CD4-positive, alpha-beta T cell (primary cell): ENCODE data around the gene OSBPL7. TPM values are rescaled to one million over a fixed set of nuclear protein-coding genes. Genes with fewer than 3 reads are reported as not detected.

Experiments
- ATAC-seq: fragments of 200-7000 bp; cut with Tn5 transposase; one replicate; pipeline ENCODE4 v1.10.0; 2022; ENCODE audit warnings: mild to moderate bottlenecking; ENCODE audit not compliant: poor library complexity
- CTCF ChIA-PET: fragments of 350-600 bp; sonication (Branson Sonifier 250); formaldehyde crosslinking; loops from one replicate; lab custom pipeline; 2021; ENCODE audit warnings: antibody characterized with exemption, inconsistent platforms; lab: Charles Lee
- POLR2A ChIA-PET: fragments of 350-600 bp; sonication (Branson Sonifier 250); formaldehyde crosslinking; loops from one replicate; lab custom pipeline; 2021; ENCODE audit warnings: antibody characterized with exemption, inconsistent platforms; lab: Charles Lee
- DNase-seq, 14 experiments: peaks; one replicate each; pipeline ENCODE4 v3.0.0-alpha.2; 2013 to 2020; ENCODE audit warnings: mixed read lengths in 2 of 14
- H3K27ac ChIP-seq, 2 donors: one replicate each; pipeline versions ENCODE4 v1.5.1 to v1.7.0; 2013; ENCODE audit warnings: low read length in 2 of 2, low read depth in 1 of 2, mild to moderate bottlenecking in 1 of 2
- H3K27me3 ChIP-seq, 2 experiments: 1 replicate in 1 of 2; 2 replicates in 1 of 2; pipeline versions ENCODE4 v1.6.1 to v1.7.0; 2013; ENCODE audit warnings: low read length in 2 of 2, control low read depth in 1 of 2, mild to moderate bottlenecking in 1 of 2, moderate library complexity in 1 of 2; ENCODE audit not compliant: insufficient read depth in 2 of 2, control insufficient read depth in 1 of 2
- H3K36me3 ChIP-seq: one replicate; pipeline ENCODE4 v1.6.1; 2013; ENCODE audit warnings: low read length, control low read depth; ENCODE audit not compliant: insufficient read depth
- H3K4me1 ChIP-seq: one replicate; pipeline ENCODE4 v1.6.1; 2013; ENCODE audit warnings: low read length, control low read depth; ENCODE audit not compliant: insufficient read depth
- H3K4me3 ChIP-seq: one replicate; pipeline ENCODE4 v1.5.1; 2013; ENCODE audit warnings: mild to moderate bottlenecking, low read length, moderate library complexity
- H3K9me3 ChIP-seq, 2 experiments: 1 replicate in 1 of 2; 2 replicates in 1 of 2; pipeline versions ENCODE4 v1.6.1 to v1.7.0; 2013; ENCODE audit warnings: low read length in 2 of 2, mild to moderate bottlenecking in 2 of 2, control low read depth in 1 of 2, moderate library complexity in 1 of 2; ENCODE audit not compliant: control insufficient read depth in 1 of 2, insufficient read depth in 1 of 2
- H3K27ac Mint-ChIP-seq: one replicate; pipeline ENCODE4 v1.8.0; 2020; ENCODE audit warnings: mixed read lengths
- H3K27me3 Mint-ChIP-seq: one replicate; pipeline ENCODE4 v1.8.0; 2021; ENCODE audit warnings: mixed read lengths
- H3K36me3 Mint-ChIP-seq: one replicate; pipeline ENCODE4 v1.8.0; 2021; ENCODE audit warnings: low read depth, mixed read lengths
- H3K4me1 Mint-ChIP-seq: one replicate; pipeline ENCODE4 v1.8.0; 2021; ENCODE audit warnings: low read depth, mixed read lengths
- H3K4me3 Mint-ChIP-seq: one replicate; pipeline ENCODE4 v1.8.0; 2020; ENCODE audit warnings: mild to moderate bottlenecking, mixed read lengths
- H3K9me3 Mint-ChIP-seq: one replicate; pipeline ENCODE4 v1.8.0; 2020; ENCODE audit warnings: mixed read lengths
- CTCF ChIP-seq: fragments of 200-600 bp; IDR thresholded peaks from one replicate; pipeline ENCODE4 v1.8.0; 2022; ENCODE audit warnings: antibody characterized with exemption, mild to moderate bottlenecking
- intact Hi-C, 2 experiments: fragments of 100-400 bp; cut with DNase I in 1 of 2; cut with micrococcal nuclease in 1 of 2; formaldehyde crosslinking; loops; one replicate each; pipeline versions ENCODE4 v1.15.1 to v1.9.0; 2023 to 2025; cut with DNase I, micrococcal nuclease
- total RNA-seq, 174 experiments: library from RNA in 2 of 174; stranded (reverse) in 2 of 174; gene quantifications; one replicate each; pipeline ENCODE4 v1.2.3 and lab custom pipeline; 2021 to 2026

Gene OSBPL7
- total RNA-seq, 2 experiments from 2014 or later: 30.1 to 30.8 TPM

- Histone ChIP-seq H3K27me3 (no peaks in the 10 kb centered on the region), H3K4me3 (peak overlapping the region; percentile 92), H3K27ac (peak overlapping the region; percentile 26 to 78), H3K4me1 (peaks cover 66% of the 10 kb centered on the region), H3K36me3 (peaks cover 24% of the 10 kb centered on the region), H3K9me3 (no peaks in the 10 kb centered on the region)
- Mint-ChIP-seq H3K27me3 (no peaks in the 10 kb centered on the region), H3K36me3 (peaks cover 29% of the 10 kb centered on the region), H3K27ac (peak overlapping the region; percentile 78), H3K9me3 (no peaks in the 10 kb centered on the region), H3K4me1 (peaks cover 58% of the 10 kb centered on the region), H3K4me3 (peak overlapping the region; percentile 89)
- ChIA-PET CTCF (interaction anchor here (0.7 to 1.9 kb wide), 5 partner anchors 9 to 139 kb away, joined by 3 to 20 read pairs (median 9); partner anchors contain the start of genes CDK5RAP3, OSBPL7 and SCRN2), POLR2A (interaction anchor here (0.6 to 2.5 kb wide), 13 partner anchors 9 to 182 kb away, joined by 3 to 53 read pairs (median 5); partner anchors contain the start of genes CDK5RAP3, KPNB1, OSBPL7 and PNPO)
- intact Hi-C loops: loop anchor here (1.0 to 10.0 kb wide), 4 partner anchors 63 to 273 kb away; partner anchors contain the start of genes CBX1 (in 1 of the 2), NFE2L1 (in 1 of the 2) and SNX11 (in 1 of the 2)
- no peak for ATAC-seq
- TF ChIP-seq CTCF: no peak
- DNase-seq: peak in 2 of 14 experiments; percentile 41 to 48
These were observed 10.3 kb upstream of the OSBPL7 start for GRCh38 chr17:47831934-47832327.

DNA sequence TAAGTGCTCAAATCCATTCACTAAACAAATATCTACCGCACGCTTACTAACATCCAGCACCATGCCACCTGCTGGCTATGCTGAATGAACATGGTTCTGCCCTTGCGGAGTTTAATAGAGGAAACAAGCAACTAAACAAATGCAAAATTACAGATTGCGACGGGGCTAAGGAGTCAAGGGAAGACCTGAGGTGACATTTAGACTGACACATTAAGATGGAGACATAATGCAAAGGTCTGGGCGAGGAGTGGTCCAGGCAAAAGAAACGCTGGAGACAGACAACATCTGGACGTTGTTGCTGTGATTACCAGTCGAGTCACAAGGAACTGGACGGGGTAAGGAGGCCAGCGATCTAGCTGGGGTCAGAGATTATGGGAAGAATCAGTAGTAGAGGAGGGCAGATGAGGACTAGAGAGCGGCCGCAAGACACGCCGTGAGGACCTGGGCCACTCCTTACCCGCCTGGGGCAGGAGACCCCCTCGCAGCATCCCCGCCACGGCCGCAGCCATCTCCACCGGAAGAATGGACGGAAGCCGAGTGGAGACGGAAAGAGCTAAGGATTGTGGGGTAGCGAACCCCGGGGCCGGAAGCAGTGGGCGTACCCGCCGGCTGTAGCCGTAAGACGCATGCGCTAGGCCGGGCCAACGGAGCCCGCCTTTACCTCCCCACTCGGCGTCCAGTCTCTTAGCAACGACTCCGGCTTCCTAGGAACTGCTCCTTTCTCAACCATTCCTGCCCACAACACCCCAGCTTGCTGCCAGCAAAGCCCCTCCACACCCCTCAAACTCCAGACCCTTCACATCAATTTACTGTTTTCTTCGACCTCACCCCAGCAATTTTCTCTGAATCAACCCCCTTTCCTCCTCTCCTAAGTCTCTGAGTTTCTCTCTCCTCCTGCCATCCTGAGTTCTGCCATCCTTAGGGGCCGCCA lies 9.7 kb upstream of the OSBPL7 start, which contains the start of the genes LRRC46 and MRPL10:
Gene LRRC46, plus strand, starts transcription at position 668 of the 931 bp plus-strand sequence. CDS start 320 bp downstream, outside the sequence.
Gene MRPL10, minus strand, starts transcription at position 539 of the 931 bp plus-strand sequence. Its CDS starts 30 bp downstream, at position 509.
- Mint-ChIP-seq H3K4me1 (peaks cover 58% of the 10 kb centered on the region), H3K9me3 (no peaks in the 10 kb centered on the region), H3K4me3 (peak within 1 kb of the TSS; percentile 89), H3K27me3 (no peaks in the 10 kb centered on the region), H3K36me3 (peaks cover 36% of the 10 kb centered on the region), H3K27ac (peak within 1 kb of the TSS; percentile 78)
- no peak for TF ChIP-seq CTCF
- ChIA-PET POLR2A (interaction anchor here (0.6 to 2.5 kb wide), 15 partner anchors 9 to 182 kb away, joined by 3 to 53 read pairs (median 3); partner anchors contain the start of genes CDK5RAP3, KPNB1, OSBPL7 and PNPO), CTCF (interaction anchor here (0.6 to 2.3 kb wide), 7 partner anchors 10 to 900 kb away, joined by 3 to 20 read pairs (median 9); partner anchors contain the start of genes CDK5RAP3, OSBPL7 and SCRN2)
- ATAC-seq: peak; percentile 86
- intact Hi-C loops: loop anchor here (1.0 to 10.0 kb wide), 4 partner anchors 64 to 274 kb away; partner anchors contain the start of genes CBX1 (in 1 of the 2), NFE2L1 (in 1 of the 2) and SNX11 (in 1 of the 2)
- Histone ChIP-seq H3K36me3 (peaks cover 26% of the 10 kb centered on the region), H3K27me3 (no peaks in the 10 kb centered on the region), H3K9me3 (no peaks in the 10 kb centered on the region), H3K4me1 (peaks cover 66% of the 10 kb centered on the region), H3K4me3 (peak within 1 kb of the TSS; percentile 92), H3K27ac (peak within 1 kb of the TSS; percentile 78 to 90)
- peak; percentile 84 to 95 (median 88) for DNase-seq
